ENCODE results near the gene MB.
A peak's percentile ranks its signal among the peaks of the same experiment; 100 is the strongest.
"Not testable (repeated sequence)": the region's sequence is repeated elsewhere in the genome, so short reads cannot be mapped to it uniquely, and the experiment has no call there.

The MB gene

DNA sequence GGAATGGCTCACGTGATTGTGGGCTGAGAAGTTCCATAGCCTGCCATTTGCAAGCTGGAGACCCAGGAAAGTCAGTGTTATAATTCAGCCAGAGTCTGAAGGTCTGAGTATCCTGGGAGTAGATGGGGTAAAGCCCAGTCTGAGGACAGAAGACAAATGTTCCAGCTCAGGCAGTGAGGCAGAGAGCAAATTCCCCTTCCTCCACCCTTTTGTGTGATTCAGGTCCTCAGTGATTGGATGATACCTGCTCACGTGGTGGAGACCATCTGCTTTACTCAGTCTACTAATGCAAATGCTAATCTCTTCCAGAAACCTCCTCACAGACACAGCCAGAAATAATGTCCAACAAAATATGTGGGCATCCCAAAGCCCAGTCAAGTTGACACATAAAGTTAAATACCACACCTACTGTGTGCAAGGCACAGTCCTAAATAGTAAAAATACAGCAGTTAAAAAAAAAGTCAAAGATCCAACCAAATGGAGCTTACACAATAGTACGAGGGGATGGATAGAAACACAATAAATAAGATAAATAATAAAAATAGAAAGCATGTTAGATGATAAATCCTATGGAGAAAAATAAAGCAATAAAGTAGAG lies 17.9 kb upstream of the MB start:
- DNase-seq, result no peak

DNA sequence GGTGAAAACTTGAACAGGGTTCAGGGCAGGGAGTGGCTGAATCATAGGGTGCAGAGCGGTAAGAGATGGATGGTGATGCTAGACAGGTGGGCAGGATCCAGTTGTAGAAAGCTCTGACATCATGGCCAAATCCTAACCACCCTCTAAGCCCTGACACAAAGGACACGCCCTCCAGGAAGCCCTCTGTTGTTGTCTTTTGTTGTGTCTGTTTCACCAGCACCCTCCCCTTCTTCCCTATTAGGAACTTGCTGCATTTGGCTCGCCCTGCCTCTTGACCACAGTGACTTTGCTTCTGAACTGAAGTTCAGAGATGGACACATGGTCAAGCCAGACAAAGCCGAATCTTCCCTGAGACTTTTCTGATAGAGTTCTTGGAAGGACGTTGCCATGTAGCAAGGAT lies 16.9 kb upstream of the MB start:
- DNase-seq, result no peak

DNA sequence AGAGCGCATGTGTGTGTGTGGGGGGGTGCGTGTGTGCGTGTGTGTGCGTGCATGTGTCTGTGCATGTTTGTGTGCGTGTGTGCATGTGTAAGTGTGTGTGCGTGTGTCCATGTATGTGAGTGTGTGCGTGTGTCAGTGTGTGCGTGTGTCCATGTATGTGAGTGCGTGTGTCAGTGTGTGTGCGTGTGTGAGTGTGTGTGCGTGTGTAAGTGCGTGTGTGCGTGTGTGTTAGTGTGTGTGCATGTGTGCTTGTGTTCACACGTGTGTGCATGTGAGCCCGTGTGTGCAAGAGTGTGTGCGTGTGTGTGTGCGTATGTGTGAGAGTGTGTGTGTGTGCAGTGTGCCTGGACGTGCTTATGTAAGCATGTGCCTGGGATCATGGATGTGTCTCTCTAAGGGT lies 16.4 kb upstream of the MB start:
- no peak for DNase-seq

DNA sequence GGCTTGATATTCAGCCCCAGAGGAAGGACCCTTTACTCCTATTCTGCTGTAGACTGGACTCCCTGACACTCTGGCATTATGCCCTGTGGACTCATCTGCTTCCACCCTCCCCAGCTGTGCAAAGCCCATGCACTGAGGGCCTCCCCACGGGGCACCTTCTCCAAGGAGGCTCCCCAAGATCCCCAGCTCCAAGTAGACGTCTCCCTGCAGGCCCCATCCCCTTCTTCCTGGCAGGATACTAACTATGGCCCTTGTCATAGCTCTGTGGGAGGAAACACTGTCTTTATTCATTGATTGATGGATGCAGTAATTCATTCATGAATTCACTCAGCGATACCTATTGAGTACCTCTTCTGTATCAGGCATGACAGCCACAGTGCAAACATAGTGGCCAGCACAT lies 15.8 kb upstream of the MB start:
- no peak for DNase-seq

DNA sequence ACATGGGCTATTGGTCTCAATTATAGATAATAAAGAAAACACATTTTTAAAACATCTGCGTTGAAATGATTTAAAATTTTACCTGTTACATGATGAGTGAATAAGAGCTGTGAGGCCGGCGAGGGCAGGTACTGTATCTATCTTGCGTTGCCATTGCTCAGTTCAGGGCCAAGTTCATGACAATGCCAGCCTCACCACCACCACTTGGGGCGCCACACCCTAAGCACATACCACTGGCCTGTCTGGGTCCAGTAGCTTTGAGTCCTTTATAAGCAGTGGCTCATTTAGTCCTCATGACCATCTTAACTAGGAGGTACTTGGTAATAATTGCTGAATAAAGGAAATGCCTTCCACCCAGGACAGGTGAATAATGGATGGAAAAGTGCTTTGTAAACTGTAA lies 14.5 kb upstream of the MB start:
- no peak for DNase-seq

DNA sequence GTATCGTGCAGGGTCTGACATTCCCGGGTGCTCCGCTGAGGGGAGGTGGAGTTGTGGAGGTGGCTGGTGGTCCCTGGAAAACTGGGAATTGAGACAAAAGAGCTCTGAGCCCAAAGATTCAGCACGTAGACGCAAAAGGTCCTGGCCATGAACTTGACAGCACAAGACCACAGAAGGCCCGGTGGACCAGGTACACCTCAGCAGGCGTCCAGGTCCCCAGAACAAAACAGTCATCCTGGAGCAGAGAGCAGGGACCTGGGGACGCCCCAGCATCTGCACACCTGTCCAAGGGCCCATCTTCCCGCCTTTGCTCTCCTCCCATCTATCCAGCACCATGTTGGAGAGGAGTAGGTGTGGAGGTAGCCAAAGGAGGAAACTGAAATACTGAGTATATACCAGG lies 13.8 kb upstream of the MB start:
- no peak for DNase-seq

DNA sequence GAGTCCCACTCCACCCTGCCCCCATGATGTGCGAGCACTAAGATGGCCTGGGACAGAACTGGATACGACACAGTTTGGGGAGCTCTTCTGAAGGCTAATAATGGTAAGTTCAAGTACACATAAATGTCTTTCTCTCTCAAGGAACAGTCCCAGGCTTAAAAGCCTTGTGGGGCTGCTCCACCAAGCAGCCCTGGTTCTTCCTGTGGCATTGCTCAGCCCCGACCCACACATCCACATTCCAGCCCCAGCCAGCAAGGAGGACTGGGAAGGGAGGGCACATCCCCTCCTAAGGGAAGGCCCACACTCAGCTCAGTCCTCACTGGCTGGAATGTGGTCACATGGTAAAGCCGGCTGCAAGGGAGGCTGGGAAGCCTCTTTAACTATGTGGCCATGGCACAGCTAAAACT lies 13.3 kb upstream of the MB start:
- DNase-seq, result no peak

DNA sequence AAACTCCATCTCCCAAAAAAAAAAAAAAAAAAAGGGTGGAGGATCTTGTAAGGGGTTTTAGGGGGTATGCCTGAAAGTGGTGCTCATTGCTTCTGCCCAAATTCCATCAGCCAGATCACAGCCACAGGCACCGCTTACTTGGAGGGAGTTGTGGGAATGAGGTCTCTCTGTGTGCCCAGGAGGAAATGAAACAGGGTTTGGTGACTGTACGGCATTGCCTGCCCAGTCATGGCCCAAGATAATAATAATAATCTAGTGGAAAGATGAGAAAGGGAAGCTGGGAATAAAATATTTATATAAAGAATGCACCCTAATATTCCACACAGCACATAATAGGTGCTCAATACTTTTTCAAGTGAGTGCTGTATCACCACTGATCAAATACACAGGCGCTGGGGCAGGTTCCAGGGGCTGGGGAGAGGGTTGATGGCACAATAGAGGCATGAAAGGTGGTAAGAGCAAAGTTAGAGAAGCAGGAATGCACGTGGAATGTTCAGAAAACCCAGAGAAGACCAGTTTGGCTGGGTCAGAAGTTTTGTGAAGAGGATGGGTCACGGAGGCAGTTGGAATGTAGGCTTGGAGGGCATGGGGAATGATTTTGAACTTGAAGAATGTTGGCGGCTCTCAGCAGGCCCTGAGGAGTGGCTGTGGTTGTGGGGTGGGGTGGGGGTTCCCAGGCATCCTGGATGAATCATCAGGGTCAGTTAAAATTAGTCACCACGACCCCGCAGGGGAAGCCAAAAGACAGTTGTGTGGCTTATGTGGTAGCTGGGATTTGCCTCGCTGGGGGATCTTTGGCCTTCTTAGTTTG lies 12.5 kb upstream of the MB start:
- peak; percentile 84 for DNase-seq

DNA sequence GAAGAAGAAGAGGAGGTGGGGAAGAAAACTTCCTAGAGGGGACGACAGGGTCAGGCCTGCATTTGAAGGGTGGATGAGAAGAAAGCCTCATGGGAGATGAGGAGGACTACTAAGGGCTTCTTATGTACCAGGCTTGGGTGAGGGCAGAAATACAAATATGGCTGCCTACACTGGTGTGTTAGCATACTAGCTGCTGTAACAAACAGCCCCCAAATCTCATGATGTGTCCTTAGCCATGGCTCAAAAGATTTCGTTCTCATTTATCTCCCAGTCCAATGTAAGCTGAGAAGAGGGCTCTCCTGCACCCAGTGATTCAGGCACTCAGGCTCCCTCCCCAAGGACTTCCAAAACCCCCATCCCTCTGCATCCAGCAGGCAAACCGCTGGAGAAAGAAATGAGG lies 11.6 kb upstream of the MB start:
- DNase-seq, result no peak

DNA sequence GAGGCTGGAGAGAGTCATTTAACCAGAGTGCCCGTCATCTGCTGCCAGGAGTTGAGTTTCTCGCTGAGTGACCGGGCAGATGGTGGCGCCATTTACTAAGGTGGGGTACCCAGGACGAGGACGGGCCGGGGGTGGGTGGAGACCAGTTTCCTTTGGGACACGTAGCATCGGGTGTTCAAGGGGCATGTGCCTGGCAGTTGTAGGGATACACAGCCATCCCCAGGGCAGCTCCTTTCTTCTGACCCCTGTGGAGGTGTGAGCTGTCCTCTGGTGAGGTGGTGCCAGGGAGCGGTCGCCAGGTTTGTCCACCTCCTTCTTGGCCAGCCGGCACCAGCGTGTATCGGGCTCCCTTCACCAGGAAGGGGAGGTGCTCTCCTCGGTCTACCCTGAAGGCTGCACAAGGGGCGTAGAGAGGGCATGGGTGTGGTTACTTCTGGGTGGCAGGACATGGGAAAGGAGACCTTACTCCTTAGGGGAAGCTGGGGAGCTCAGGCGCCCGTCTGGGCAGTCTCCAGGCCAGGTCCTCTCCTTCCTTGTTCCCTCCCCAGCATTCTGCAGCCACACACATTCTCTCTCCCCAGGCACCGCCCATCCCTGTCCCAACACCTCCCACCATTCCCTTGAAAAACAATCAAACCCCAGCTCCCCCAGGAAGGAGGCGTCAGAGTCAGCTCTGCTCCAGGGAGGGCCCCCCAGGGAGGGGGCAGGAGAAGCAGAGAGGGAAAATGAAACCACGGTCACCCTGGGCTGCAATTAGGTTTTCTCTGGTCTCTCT lies 10.3 kb upstream of the MB start:
- peak; percentile 88 for DNase-seq

DNA sequence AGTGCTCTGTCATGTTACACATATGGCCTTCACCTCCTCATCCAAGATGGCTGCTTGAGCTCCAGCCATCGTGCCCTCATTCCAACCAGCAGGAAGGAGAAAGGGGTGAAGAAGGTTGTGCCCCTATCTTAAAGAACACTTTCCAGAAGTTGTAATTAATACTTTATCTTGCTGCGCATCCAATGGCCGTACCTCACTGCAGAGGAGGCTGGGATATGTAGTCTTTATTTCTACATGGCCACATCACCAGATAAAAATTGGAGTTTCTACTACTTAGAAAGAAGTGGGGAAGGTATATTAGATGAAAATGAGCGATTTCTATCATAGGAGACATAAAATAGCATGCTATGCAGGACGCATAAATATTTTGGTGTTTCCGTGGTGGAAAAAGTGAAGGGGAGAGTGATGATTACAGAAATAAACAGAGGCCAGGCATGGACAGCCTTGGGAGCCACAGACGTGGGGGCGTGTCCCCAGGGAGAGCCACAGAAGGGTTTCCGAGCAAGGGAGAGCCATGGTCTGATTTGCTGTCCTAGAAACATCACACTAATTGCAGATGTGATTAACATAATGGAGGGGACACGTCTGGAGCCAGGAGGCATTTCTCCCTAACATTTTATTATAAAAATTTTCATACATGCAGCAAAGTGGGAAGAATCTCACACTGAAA lies 8.8 kb upstream of the MB start:
- DNase-seq, result no peak

DNA sequence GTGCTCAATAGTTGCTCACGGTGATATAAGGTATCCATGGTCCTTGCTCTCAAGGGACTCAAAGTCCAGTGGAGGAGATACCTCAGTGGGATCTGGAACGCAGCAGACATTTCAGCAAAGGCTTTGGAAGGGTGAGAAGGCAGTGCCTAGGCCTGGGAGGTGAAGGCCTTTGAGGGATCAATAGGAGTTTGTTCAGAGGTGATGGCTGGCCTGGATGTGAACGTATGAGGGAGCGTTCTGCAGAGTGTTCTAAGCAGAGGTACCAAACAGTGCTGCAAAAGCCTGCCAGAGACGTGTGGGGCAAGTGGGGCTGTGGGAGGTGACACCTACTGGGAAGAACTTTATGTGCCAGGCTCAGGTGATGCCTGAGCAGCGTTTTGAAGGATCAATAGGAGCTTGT lies 7.4 kb upstream of the MB start:
- no peak for DNase-seq

DNA sequence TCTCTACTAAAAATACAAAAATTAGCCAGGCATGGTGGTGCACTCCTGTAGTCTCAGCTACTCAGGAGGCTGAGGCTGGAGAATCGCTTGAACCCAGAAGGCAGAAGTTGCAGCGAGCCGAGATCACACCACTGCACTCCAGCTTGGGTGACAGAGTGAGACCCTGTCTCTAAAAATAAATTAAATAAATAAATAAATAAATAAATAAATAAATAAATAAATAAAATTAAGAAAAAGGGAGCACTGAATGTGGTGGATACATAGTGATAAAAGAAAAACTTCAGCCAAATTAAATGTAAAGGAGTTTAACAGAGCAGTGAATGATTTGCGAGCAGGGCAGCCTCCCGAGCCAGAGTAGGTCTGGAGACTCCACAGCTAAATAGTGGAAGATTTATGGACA lies 6.8 kb upstream of the MB start:
- DNase-seq, result not testable (repeated sequence)

DNA sequence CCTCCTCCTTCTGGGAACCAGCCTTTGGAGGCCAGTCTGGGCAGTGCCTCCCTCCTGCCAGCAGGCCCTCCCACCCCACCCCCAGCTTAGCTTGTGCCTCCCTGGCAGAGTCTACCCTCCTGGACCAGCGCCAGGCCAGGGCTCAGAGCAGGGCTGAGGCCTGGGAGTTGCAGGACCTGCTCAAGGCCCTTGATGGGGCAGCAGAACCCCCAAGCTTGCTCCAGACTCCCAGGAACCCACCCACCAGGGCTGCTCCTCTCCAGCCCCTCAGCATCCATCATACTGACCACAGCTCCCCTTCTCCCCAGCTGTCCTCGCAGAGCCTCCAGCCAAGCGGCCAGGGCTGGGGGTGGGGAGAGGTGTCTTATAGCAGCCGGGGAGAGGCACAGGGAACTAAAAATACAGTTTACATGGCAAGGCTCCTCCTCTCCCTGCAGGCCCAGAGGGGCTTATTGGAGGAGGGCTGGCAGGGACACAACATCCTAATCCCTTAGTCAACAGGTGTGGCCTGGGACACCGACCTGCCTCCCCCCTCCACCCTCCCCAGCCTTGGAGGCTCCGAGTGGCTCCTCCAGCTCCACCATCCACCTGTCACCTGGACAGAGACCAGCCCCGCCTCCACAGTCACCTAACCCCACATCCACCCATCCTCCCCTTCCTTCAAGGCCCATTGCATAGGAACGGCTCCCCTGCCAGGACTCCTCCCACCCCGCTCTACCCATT lies 5.2 kb upstream of the MB start:
- peak; percentile 78 for DNase-seq

DNA sequence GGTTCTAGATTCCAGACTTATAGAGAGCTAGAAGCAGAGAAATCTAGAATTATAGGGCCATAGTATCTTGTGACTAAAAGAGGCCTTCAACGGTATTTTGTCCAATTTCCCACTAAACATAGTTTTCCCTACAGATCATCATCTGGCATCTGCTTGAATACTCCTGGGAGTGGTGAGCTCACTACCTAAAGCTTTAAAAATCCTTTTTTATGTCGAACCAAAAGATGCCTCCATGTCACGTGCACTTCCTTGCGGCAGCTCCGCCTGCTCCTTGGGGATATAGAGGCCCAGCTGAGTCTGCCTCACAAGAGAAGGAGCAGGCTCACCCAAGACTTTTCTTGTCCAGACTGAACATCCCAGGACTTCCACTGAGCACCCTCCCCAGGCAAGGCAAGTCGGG lies 4.3 kb upstream of the MB start:
- DNase-seq, result no peak

DNA sequence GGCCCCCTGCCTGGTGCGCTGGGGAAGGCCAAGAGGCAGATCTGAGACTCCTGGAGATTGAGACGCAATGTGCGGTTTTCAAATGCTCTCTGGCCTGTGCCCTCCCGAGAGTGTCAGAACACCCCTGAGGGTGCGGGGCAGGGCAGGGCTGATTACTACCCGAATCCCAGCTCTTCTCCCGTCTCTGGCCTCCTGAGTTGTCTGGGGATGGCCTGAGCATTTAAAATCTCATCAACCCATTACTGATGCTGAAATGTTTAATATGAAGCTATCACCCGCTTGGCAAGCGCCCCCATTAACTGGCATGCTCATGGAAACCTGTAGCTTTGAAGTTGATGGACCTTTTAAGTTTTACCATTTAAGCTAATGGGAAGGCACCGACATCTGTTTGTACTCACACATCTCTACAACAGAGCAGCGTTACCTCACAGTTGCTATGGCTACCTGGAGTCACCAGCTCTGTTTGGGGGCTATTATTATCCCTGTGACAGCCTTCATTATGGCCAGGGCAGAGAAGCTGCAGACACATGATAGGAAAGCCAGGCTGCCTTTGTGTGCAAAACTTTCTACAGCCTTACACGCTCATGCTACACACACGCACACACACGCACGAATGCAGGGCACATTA lies 3.6 kb upstream of the MB start:
- DNase-seq, result no peak

DNA sequence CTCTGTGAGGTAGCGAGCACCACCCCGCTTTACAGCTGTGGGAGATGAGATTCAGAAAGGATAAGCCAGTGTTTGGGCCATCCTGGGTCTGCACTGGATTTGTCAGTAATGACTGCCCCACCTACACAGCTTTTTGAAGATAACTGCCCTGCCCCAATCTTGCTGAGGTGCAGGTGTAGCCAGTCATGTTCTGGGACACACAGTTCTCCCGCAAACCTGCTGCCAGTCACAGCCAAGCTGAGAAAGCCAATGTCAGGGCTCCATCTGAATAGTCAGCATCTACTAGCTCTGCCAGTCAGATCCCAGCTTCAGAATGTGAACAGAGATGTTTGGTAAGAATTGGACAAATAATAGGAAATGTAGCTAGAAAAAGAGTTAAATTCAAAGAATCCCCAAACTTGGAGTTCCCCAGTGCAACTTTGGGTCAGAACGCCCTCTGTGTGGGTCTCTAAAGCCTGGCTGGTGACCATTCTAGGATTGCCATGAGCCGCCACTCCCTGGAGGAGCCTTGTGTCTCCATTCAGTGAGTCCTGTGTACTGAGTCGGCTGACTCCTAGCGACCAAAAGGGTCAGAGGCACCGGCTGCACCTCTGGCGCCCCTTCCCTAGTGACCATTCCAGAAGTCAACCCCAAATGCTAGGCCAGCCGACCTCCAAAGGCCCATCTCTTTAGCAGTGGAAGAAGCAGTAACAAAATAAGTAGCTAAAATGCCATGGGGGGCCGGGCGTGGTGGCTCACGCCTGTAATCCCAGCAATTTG lies 2.4 kb upstream of the MB start:
- DNase-seq, result no peak

DNA sequence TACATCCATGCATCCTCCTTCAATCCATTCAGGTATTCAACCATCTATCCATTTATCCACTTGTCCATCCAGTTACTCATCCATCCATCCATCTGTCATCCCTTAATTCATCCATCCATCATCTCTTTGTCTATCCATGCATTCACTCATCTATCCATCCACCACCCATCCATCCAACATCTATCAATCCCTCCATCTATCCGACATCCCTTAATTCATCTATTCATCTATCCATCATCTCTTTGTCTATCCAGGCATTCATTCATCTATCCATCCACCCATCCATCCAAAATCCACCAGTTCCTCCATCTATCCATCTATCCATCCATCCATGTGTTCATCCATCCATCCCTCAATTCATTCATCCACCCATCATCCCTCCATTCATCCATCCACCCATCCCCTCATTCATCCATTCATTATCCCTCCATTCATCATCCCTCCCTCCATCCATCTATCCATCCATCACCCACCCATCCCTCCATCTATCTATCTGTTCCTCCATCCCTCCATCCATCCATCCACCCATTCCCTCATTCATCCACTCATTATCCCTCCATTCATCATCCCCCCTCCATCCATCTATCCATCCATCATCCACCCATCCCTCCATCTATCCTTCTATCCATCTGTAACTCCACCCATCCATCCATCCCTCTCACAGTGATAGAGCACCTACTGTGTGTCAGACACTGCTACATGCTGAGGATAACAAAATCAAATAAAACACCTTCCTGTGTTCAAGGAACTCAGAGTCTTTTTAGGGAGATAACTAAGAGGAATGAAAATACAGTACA lies 1.5 kb upstream of the MB start:
- no peak for DNase-seq

DNA sequence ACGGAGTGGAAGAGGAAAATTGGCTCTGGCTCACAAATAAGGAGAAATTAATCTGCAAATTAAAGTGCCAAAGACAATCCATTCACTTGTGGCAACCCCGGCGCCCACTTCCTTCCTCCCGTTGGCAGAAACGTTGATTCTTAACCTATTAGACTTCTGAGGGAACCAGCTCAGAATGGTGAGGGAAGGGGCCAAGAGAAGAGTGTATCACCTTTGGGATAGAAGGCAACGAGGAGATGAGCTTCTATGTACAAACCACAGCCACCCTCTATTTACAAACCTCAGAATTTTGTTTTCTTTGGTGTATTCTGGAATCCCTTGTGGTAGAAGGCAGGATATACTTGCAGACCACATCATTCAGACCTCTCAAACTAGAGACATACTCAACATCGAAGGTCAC lies 1.1 kb downstream of the MB start:
- DNase-seq, result no peak

DNA sequence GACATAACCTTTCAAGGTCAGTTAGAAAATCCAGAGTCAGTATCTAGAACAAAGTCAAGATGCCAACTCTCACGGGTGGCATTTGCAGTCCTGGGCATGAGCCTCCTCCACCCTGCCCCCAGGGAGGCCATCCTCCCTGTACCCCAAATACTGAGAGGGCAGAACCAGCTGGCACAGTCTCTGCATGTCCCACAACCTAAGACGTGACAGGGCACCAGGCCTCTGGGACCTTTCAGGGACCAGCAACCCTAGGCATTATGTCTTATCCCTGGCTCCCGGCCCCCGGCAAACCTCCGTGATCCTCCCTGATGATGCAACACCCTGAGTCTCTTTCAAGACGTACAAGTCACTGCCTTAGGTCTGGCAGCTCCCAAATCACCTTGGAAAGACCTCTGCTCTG lies 2.0 kb downstream of the MB start:
- no peak for DNase-seq

DNA sequence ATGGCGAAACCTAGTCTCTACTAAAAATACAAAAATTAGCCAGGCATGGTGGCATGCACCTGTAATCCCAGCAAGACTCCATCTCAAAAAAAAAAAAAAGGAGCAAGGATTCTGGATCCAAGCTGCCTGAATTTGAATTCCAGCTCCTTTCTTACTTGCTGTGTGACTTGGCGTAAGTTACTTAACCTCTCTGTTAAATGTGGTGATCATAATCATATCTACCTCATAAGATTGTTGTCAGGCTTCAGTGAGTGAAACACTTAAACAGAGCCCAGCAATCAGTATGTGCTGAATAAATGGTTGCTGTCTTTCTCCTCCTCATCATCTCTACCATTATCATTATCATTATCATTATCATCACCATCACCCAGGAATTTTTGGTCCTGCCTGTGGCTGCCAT lies 2.7 kb downstream of the MB start:
- no peak for DNase-seq

All from left hindlimb (tissue), 1 donor.